Hepatic stellate cell (primary cell): Measurements from ENCODE around the gene TOP3A.

ENCODE experiments used
- DNase-seq: peaks from one replicate; pipeline ENCODE4 v3.0.0; 2011; ENCODE audit warnings: low spot score

TOP3A gene

GRCh38 chr17:18231164-18231563 lies 83.6 kb downstream of the TOP3A start:
- no peak for DNase-seq

GRCh38 chr17:18230288-18231141 lies 84.3 kb downstream of the TOP3A start:
- DNase-seq, result no peak

- DNase-seq, result no peak
These were observed 85.0 kb downstream of the TOP3A start for GRCh38 chr17:18229771-18230170.

GRCh38 chr17:18229254-18229653 lies 85.5 kb downstream of the TOP3A start:
- no peak for DNase-seq

- no peak for DNase-seq
These were observed 86.6 kb downstream of the TOP3A start for GRCh38 chr17:18228176-18228682.

- no peak for DNase-seq
These were observed 87.2 kb downstream of the TOP3A start for GRCh38 chr17:18227635-18228034.

GRCh38 chr17:18226284-18226945 lies 88.4 kb downstream of the TOP3A start:
- no peak for DNase-seq

GRCh38 chr17:18225642-18226283 lies 89.0 kb downstream of the TOP3A start:
- DNase-seq, result peak; percentile 41

GRCh38 chr17:18225121-18225641 lies 89.6 kb downstream of the TOP3A start, which contains the start of gene LLGL1:
Gene LLGL1 (plus strand): TSS chr17:18225635. CDS start chr17:18225683, 48 bp downstream.
- DNase-seq, result peak; percentile 99

- peak; percentile 51 for DNase-seq
These were observed 90.2 kb downstream of the TOP3A start for GRCh38 chr17:18224387-18225120.

- no peak for DNase-seq
These were observed 90.8 kb downstream of the TOP3A start for GRCh38 chr17:18224053-18224386.
